Keratinocyte (primary cell): Measurements from ENCODE around the gene ARHGAP24.

Experiments
- CTCF ChIP-seq, 3 experiments: IDR thresholded peaks in 1 of 3; conservative IDR thresholded peaks in 1 of 3; optimal IDR thresholded peaks in 1 of 3; 2 replicates in 2 of 3; 3 replicates in 1 of 3; pipeline versions ENCODE3 to v1.5.1; 2011; ENCODE audit warnings: low read length in 3 of 3, mild to moderate bottlenecking in 3 of 3, moderate library complexity in 2 of 3, control low read depth in 1 of 3, inconsistent platforms in 1 of 3; ENCODE audit not compliant: insufficient read depth in 2 of 3; ENCODE audit errors: extremely low read depth in 1 of 3
- EZH2 ChIP-seq: IDR thresholded peaks from one replicate; pipeline ENCODE4 v1.6.1; 2012; ENCODE audit warnings: inconsistent platforms, mild to moderate bottlenecking, low read length, moderate library complexity

- TF ChIP-seq CTCF (optimal IDR thresholded peaks at IDR 0.05 in 1 of 3, IDR thresholded peaks at IDR 0.05 in 1 of 3, conservative IDR thresholded peaks at IDR 0.05 in 1 of 3; ENCODE audit: extremely low read depth in 1 of 3, insufficient read depth in 2 of 3, low read length in 3 of 3) (no peak), EZH2 (no peak)
These were observed 202.1 kb downstream of the ARHGAP24 start for GRCh38 chr4:85676850-85677590.
